HepG2 (cell line): ENCODE data around the gene MRPS7. TPM values are rescaled to one million over a fixed set of nuclear protein-coding genes. Genes with fewer than 3 reads are reported as not detected.
A peak's percentile ranks its signal among the peaks of the same experiment; 100 is the strongest.

Experiments used
- CBX5 ChIP-seq: sonication (generic); formaldehyde crosslinking; IDR thresholded peaks from 2 replicates; pipeline ENCODE4 v1.4.0; 2020; ENCODE audit warnings: missing genetic modification reagents, borderline replicate concordance
- DMAP1 ChIP-seq: IDR thresholded peaks from 2 replicates; pipeline ENCODE4 v1.6.1; 2016
- KAT8 ChIP-seq: IDR thresholded peaks from 2 replicates; pipeline ENCODE4 v1.6.1; 2016; ENCODE audit warnings: missing genetic modification reagents, missing compliant biosample characterization
- MED1 ChIP-seq: sonication (generic); formaldehyde crosslinking; IDR thresholded peaks from 2 replicates; pipeline ENCODE4 v1.4.0; 2020; ENCODE audit warnings: missing genetic modification reagents
- NFYB ChIP-seq: sonication (generic); formaldehyde crosslinking; IDR thresholded peaks from 2 replicates; pipeline ENCODE4 v1.4.0; 2020; ENCODE audit warnings: missing genetic modification reagents
- TAF15 ChIP-seq: fragments of 200-400 bp; formaldehyde crosslinking; IDR thresholded peaks from one replicate; pipeline ENCODE4 v1.6.1; 2018; ENCODE audit warnings: mild to moderate bottlenecking, low read depth, low read length; ENCODE audit not compliant: poor library complexity, severe bottlenecking
- TOE1 ChIP-seq: sonication (generic); formaldehyde crosslinking; IDR thresholded peaks from 2 replicates; pipeline ENCODE4 v1.4.0; 2020; ENCODE audit warnings: mild to moderate bottlenecking, missing genetic modification reagents
- U2AF2 ChIP-seq: fragments of 200-400 bp; formaldehyde crosslinking; IDR thresholded peaks from 2 replicates; pipeline ENCODE4 v1.6.1; 2017; ENCODE audit warnings: low read depth, mild to moderate bottlenecking, low read length
- ZBTB42 ChIP-seq: sonication (generic); formaldehyde crosslinking; IDR thresholded peaks from 2 replicates; pipeline ENCODE4 v1.5.0; 2020; ENCODE audit warnings: mild to moderate bottlenecking, missing genetic modification reagents
- ZFP36L1 ChIP-seq: sonication (generic); formaldehyde crosslinking; IDR thresholded peaks from 2 replicates; pipeline ENCODE4 v1.8.0; 2022; ENCODE audit warnings: mild to moderate bottlenecking, missing genetic modification reagents, moderate library complexity
- ZKSCAN5 ChIP-seq: sonication (generic); formaldehyde crosslinking; IDR thresholded peaks from 2 replicates; pipeline ENCODE4 v1.5.1; 2020; ENCODE audit warnings: mild to moderate bottlenecking, missing genetic modification reagents
- ZNF232 ChIP-seq: sonication (generic); formaldehyde crosslinking; IDR thresholded peaks from 2 replicates; pipeline ENCODE4 v1.4.0; 2020; ENCODE audit warnings: missing genetic modification reagents, borderline replicate concordance
- ZNF30 ChIP-seq: sonication (generic); formaldehyde crosslinking; IDR thresholded peaks from 2 replicates; pipeline ENCODE4 v1.5.0; 2020; ENCODE audit warnings: mild to moderate bottlenecking, missing genetic modification reagents
- ZNF549 ChIP-seq: sonication (generic); formaldehyde crosslinking; IDR thresholded peaks from 2 replicates; pipeline ENCODE4 v1.5.0; 2020; ENCODE audit warnings: missing genetic modification reagents
- ZNF616 ChIP-seq: sonication (generic); formaldehyde crosslinking; IDR thresholded peaks from 2 replicates; pipeline ENCODE4 v1.5.0; 2020; ENCODE audit warnings: low read depth, mild to moderate bottlenecking, missing genetic modification reagents
- ZNF878 ChIP-seq: sonication (generic); formaldehyde crosslinking; IDR thresholded peaks from 2 replicates; pipeline ENCODE4 v1.8.1; 2023; ENCODE audit warnings: mild to moderate bottlenecking, missing genetic modification reagents, moderate library complexity
- ZSCAN29 ChIP-seq: sonication (generic); formaldehyde crosslinking; conservative IDR thresholded peaks from 2 replicates; pipeline ENCODE4 v1.4.0; 2020; ENCODE audit warnings: mild to moderate bottlenecking, missing genetic modification reagents
- polyA plus RNA-seq, 8 experiments: library from polyadenylated mRNA; depleted of rRNA in 3 of 8; stranded (reverse) in 7 of 8; unstranded in 1 of 8; fragments of >200 nt; fragmentation: Illumina TruSeq in 4 of 8; extraction: Trizol in 4 of 8; gene quantifications; 2 replicates each; pipeline versions ENCODE4 v1.2.1 to v1.2.3, GENCODE V29; 2011 to 2016; ENCODE audit warnings: low read depth in 4 of 8, missing spikeins in 1 of 8, mixed read lengths in 1 of 8; ENCODE audit not compliant: insufficient read depth in 1 of 8
- total RNA-seq, 5 experiments: library from RNA; depleted of rRNA; stranded (reverse); fragments of >200 nt; fragmentation: Illumina TruSeq; extraction: Trizol; gene quantifications; 2 replicates each; pipeline ENCODE4 v1.2.3, GENCODE V29; 2016; ENCODE audit warnings: low read depth in 1 of 5
- TF ChIP-seq, protein P1 (sequence below): sonication (generic); formaldehyde crosslinking; IDR thresholded peaks from 2 replicates; pipeline ENCODE4 v1.4.0; 2020; ENCODE audit warnings: missing genetic modification reagents, borderline replicate concordance
- TF ChIP-seq, protein P2 (sequence below): sonication (generic); formaldehyde crosslinking; IDR thresholded peaks from 2 replicates; pipeline ENCODE4 v1.5.0; 2020; ENCODE audit warnings: missing genetic modification reagents
- TF ChIP-seq, protein P3 (sequence below): sonication (generic); formaldehyde crosslinking; IDR thresholded peaks from 2 replicates; pipeline ENCODE4 v1.4.0; 2020; ENCODE audit warnings: missing genetic modification reagents, mild to moderate bottlenecking, borderline replicate concordance
- TF ChIP-seq, protein P4 (sequence below): sonication (generic); formaldehyde crosslinking; IDR thresholded peaks from 2 replicates; pipeline ENCODE4 v1.4.0; 2020; ENCODE audit warnings: missing genetic modification reagents

The MRPS7 gene
- total and polyA plus RNA-seq, 2 of the 13 experiments (the other 11 are each of a cell fraction or from before 2014, with no cell fraction given), result 97.0 to 162 TPM

DNA sequence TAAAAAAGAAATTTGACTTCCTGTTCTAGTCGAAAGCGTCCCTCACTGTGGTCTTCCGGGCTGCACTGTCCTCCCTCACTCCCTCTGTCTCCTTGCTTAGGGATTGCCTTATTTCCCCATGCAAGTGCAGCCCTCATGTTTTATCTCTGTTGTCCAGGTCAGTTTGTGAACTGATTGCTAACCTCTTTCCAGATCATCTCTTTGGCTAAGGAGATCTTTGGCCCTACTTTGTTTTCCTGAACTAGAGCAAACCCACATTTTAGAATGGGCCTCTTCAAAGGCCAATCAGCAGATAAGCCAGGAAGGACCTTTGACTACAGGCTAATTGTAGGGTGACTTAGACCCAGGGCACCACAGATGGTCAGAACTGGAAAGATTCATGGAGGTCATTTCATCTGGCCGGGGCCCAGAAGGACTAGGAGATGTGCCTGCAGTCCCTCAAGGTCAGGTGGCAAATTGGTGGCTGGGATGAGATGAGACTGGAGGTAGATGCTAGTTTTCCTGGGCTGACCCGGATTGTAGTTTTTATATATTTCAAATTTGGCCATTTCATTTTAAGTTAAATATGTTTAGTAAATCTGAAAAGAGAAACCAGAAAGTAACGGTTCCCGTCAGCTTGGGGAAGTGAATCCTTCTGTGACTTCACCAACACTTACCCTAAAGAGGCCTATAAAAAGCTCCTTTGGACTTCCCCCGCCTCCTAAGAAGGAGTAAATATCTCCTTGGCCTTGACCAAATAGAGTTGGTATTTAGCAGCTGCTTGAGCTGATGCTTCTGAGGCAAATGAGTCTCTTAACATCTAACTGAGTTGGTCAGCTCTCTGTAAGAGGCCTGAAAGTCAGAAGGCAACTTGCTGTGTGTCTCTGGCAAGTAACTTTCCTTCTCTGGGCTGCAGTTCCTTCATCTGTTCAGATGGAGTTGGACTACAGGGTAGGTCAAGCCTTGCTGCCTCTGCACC lies 33.8 kb downstream of the MRPS7 start (continued):
- TF ChIP-seq ZNF616 (CRISPR knock-in tag) (no peak), ZNF878 (CRISPR knock-in tag) (peak; percentile 73; the same call in 1 of the 2 replicates), ZNF30 (no peak), DMAP1 (CRISPR knock-in tag) (peak; percentile 68), KAT8 (peak; percentile 86), TAF15 (no peak), MED1 (CRISPR knock-in tag) (peak; percentile 92), ZFP36L1 (CRISPR knock-in tag) (peak; percentile 4; the same call in 1 of the 2 replicates), TOE1 (CRISPR knock-in tag) (0 out of 2 replicates have a peak, but pooled peaks have one; percentile 86), ZKSCAN5 (CRISPR knock-in tag) (no peak), ZSCAN29 (CRISPR knock-in tag) (peak; percentile 95), ZNF549 (CRISPR knock-in tag) (no peak), ZNF232 (CRISPR knock-in tag) (peak; percentile 75; the same call in 1 of the 2 replicates), U2AF2 (no peak), ZBTB42 (CRISPR knock-in tag) (no peak), CBX5 (peak; percentile 46; the same call in 1 of the 2 replicates), NFYB (peak; percentile 73)
- TF ChIP-seq, protein P1, sequence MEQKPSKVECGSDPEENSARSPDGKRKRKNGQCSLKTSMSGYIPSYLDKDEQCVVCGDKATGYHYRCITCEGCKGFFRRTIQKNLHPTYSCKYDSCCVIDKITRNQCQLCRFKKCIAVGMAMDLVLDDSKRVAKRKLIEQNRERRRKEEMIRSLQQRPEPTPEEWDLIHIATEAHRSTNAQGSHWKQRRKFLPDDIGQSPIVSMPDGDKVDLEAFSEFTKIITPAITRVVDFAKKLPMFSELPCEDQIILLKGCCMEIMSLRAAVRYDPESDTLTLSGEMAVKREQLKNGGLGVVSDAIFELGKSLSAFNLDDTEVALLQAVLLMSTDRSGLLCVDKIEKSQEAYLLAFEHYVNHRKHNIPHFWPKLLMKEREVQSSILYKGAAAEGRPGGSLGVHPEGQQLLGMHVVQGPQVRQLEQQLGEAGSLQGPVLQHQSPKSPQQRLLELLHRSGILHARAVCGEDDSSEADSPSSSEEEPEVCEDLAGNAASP (CRISPR knock-in tag), result peak; percentile 82; the same call in 1 of the 2 replicates
- TF ChIP-seq, protein P2, sequence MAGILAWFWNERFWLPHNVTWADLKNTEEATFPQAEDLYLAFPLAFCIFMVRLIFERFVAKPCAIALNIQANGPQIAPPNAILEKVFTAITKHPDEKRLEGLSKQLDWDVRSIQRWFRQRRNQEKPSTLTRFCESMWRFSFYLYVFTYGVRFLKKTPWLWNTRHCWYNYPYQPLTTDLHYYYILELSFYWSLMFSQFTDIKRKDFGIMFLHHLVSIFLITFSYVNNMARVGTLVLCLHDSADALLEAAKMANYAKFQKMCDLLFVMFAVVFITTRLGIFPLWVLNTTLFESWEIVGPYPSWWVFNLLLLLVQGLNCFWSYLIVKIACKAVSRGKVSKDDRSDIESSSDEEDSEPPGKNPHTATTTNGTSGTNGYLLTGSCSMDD (CRISPR knock-in tag), result no peak
- TF ChIP-seq, protein P3, sequence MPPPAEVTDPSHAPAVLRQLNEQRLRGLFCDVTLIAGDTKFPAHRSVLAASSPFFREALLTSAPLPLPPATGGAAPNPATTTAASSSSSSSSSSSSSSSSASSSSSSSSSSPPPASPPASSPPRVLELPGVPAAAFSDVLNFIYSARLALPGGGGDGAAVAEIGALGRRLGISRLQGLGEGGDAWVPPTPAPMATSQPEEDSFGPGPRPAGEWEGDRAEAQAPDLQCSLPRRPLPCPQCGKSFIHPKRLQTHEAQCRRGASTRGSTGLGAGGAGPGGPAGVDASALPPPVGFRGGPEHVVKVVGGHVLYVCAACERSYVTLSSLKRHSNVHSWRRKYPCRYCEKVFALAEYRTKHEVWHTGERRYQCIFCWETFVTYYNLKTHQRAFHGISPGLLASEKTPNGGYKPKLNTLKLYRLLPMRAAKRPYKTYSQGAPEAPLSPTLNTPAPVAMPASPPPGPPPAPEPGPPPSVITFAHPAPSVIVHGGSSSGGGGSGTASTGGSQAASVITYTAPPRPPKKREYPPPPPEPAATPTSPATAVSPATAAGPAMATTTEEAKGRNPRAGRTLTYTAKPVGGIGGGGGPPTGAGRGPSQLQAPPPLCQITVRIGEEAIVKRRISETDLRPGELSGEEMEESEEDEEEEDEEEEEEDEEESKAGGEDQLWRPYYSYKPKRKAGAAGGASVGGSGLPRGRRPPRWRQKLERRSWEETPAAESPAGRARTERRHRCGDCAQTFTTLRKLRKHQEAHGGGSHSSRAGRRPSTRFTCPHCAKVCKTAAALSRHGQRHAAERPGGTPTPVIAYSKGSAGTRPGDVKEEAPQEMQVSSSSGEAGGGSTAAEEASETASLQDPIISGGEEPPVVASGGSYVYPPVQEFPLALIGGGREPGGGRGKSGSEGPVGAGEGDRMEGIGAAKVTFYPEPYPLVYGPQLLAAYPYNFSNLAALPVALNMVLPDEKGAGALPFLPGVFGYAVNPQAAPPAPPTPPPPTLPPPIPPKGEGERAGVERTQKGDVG (CRISPR knock-in tag), result peak; percentile 18; the same call in 1 of the 2 replicates
- TF ChIP-seq, protein P4, sequence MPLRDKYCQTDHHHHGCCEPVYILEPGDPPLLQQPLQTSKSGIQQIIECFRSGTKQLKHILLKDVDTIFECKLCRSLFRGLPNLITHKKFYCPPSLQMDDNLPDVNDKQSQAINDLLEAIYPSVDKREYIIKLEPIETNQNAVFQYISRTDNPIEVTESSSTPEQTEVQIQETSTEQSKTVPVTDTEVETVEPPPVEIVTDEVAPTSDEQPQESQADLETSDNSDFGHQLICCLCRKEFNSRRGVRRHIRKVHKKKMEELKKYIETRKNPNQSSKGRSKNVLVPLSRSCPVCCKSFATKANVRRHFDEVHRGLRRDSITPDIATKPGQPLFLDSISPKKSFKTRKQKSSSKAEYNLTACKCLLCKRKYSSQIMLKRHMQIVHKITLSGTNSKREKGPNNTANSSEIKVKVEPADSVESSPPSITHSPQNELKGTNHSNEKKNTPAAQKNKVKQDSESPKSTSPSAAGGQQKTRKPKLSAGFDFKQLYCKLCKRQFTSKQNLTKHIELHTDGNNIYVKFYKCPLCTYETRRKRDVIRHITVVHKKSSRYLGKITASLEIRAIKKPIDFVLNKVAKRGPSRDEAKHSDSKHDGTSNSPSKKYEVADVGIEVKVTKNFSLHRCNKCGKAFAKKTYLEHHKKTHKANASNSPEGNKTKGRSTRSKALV (CRISPR knock-in tag), result peak; percentile 55; the same call in 1 of the 2 replicates
